GM12801 (cell line): ENCODE results near the gene MAB21L2.

Experiments used
- TF ChIP-seq, protein P1 (sequence below): IDR thresholded peaks from one replicate; pipeline ENCODE4 v1.5.1; 2011; ENCODE audit warnings: control low read depth; ENCODE audit not compliant: insufficient read length; ENCODE audit errors: extremely low read depth

MAB21L2 gene

DNA sequence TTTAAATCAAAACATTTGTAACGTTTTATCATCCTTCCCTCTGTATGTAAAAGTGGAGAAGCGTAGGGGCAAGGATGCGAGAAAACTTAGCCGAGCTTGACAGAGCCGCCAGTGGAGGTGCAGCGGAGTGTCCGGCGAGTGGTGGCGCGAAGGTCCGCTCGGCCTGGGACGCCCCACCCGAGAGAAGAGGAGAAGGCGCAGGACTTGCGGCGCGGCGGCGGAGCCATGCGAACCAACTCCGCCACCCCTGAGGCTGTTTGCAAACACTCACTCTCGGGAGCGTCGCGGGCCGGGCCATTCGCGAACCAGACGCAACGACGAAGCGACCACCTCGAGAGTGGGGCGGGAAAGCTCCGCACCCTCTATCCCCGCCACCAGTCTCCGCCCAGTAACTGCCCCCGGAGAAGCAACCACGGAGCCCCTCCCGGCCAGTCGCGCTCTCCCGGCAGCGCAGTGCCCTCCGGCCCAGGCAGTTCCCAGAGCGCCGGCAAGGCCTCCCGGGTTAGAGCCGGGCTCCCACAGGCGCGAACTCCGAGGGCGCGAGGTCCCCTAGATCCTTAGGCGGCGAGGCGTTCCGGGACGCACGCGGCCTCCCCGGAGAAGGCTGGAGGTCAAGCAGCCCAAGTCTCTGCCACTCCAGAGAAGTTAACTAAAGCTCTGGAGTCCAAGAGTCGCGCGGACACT, 2.3 kb upstream of the MAB21L2 start:
- TF ChIP-seq, protein P1, sequence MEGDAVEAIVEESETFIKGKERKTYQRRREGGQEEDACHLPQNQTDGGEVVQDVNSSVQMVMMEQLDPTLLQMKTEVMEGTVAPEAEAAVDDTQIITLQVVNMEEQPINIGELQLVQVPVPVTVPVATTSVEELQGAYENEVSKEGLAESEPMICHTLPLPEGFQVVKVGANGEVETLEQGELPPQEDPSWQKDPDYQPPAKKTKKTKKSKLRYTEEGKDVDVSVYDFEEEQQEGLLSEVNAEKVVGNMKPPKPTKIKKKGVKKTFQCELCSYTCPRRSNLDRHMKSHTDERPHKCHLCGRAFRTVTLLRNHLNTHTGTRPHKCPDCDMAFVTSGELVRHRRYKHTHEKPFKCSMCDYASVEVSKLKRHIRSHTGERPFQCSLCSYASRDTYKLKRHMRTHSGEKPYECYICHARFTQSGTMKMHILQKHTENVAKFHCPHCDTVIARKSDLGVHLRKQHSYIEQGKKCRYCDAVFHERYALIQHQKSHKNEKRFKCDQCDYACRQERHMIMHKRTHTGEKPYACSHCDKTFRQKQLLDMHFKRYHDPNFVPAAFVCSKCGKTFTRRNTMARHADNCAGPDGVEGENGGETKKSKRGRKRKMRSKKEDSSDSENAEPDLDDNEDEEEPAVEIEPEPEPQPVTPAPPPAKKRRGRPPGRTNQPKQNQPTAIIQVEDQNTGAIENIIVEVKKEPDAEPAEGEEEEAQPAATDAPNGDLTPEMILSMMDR: no peak

DNA sequence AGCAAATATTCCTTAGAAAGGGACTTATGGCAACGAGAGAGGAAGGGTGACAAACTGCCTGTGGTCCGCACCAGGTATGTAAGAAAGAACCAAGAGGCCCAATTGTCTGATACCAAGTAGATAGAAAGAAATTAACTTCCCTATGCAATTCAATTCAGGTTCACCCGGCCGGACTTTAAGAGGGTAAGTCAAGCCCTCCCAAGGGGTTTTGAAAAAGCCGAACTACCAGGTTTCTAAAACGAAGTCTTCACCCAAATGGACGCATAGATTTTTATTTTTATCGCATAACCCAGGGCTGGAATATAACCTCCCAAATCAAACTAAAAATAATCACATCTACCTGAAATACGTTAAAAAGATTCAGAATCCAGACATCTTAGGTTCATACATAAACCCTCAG, 1.6 kb upstream of the MAB21L2 start:
- TF ChIP-seq, protein P1: no peak

DNA sequence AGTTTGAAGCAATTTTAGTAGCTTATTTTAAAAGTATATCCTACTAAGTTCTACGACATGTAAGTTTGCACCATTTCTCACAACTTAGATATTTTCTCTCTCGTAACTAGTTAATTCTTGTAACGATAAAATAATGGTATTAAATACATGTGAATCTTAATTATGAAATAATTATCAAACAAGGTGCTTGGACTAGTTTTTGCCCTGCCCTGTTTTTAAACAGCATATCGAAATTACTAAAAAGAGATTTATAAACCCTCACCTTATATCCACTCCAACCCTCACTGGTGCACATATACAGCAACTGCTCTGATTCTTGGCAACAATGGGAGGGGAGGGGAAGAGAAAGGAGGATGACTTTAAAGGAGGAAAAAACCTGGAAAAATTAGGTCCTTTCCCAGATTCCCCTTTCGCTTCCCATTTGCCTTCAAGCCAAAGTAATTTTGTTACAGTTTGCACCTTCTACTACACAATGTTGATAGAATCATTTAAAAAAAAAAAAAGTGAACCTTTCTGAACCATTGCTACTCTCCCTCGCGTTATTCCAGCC, 820 bp upstream of the MAB21L2 start:
- TF ChIP-seq, protein P1: no peak

DNA sequence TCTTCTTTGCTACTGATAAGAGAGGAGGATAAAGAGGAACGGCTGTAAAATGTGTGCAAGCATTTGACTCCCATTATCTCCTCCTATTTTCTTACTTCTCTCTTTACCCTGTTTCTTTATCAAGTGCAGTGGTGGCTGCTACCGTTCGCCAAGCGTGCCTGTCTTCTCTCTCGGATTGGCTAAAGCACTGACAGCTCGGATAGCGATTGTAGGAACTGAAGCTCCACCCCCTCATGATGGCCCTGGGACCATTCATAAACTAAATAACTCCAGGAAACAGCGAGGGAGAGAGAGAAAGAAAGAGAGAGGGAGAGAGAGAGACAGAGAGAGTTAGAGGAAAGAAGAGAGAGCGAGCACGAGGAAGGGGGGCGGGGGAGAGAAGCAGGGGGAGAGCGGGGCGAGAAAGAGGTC, 305 bp upstream of the MAB21L2 start:
- TF ChIP-seq, protein P1: no peak

DNA sequence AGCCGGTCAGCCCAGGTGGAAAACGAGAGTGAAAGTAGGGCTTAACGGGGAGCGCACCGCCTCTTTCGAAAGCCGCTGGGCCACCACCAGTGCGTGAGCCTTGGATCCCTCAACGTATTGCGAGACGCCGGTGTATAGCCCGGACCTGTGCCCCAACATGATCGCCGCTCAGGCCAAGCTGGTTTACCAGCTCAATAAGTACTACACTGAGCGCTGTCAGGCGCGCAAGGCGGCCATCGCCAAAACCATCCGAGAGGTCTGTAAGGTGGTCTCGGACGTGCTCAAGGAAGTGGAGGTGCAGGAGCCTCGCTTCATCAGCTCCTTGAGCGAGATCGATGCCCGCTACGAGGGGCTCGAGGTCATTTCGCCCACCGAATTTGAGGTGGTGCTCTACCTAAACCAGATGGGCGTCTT, 929 bp downstream of the MAB21L2 start:
- TF ChIP-seq, protein P1: no peak

DNA sequence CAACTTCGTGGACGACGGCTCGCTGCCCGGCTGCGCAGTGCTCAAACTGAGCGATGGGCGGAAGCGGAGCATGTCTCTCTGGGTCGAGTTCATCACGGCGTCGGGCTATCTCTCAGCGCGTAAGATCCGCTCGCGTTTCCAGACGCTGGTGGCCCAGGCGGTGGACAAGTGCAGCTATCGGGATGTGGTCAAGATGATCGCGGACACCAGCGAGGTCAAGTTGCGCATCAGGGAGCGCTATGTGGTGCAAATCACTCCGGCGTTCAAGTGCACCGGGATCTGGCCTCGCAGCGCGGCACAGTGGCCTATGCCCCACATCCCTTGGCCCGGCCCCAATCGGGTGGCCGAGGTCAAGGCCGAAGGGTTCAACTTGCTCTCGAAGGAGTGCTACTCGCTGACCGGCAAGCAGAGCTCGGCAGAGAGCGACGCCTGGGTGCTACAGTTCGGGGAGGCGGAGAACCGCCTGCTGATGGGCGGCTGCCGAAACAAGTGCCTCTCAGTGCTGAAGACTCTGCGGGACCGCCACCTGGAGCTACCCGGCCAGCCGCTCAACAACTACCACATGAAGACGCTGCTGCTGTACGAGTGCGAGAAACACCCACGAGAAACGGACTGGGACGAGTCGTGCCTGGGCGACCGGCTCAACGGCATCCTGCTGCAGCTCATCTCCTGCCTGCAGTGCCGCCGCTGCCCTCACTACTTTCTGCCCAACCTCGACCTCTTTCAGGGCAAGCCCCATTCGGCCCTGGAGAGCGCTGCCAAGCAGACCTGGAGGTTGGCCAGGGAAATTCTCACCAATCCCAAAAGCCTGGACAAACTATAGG, 1.5 kb downstream of the MAB21L2 start:
- TF ChIP-seq, protein P1: no peak

DNA sequence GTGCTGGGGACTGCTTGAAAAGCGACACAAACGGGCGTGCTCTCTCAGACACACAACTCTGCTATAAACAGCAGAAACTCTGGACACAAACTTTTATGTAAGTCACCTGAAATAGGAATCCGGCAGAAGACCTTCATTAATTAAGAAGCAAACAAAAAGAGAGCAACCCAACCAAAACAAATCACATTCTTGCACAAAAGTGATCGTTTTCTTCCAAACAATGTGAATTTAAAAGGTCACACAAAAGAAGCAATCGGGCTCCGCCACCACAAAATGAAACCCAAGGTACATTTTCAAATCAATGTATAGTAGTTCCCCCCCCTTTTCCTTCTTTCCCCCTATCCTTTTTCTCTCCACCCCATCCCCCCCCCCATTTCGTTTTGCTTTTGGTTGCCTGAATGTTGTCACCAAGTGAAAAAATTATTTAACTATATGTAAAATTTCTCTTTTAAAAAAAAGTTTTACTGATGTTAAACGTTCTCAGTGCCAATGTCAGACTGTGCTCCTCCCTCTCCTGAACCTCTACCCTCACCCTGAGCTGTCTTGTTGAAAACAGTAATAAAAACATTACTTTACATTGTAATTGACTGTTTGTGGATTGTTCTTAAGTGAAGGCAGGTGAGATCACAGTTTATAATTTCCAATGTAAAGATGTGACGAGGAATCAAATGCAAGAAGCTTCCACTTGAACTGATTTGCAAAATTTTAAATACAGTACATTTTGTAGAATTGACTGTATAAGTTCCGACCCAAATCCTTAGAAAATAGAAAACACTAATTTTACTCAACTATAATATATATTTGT, 2.4 kb downstream of the MAB21L2 start:
- TF ChIP-seq, protein P1: no peak
